ENCODE results near the gene FSCN2. TPM values are rescaled to one million over a fixed set of nuclear protein-coding genes. Genes with fewer than 3 reads are reported as not detected.

The FSCN2 gene
- total RNA-seq, 4 donors from 2014 or later: 9.7 to 20.7 (median 17.0) TPM

DNA sequence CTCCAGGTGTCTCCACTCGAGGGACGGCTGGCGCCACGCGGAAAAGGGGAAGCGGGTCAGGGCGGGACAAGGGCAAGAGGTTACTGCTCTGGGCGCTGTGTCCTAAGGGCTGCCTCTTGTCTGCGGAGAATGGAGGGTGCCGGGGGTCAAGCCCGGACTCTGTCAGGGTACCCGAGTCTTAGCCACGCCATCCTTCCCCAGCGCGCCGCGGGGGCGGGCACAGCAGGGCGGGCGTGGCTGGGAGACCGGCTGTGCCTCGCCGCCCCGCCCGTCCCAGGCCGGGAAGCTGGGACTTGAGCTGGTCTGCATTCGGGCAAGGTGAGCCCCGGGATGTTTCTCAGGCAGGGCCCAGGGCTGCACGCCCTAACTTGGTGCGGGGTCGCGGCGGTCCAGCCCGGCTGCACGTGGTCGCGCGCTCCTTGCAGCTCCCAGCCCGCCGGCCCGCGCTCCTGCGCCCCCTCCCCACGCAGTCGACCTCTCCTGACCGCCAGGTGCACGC lies 9.3 kb upstream of the FSCN2 start:
- Histone ChIP-seq H3K4me1 (peaks cover 52 to 79% of the 10 kb centered on the region in 2 donors), H3K36me3 (no peaks in the 10 kb centered on the region), H3K27ac (peak overlapping the region; percentile 83 to 90 (median 86)), H3K9me3 (no peaks in the 10 kb centered on the region), H3K4me3 (replicated peaks in 1 of 3) (peak overlapping the region; percentile 3 to 51 (median 35)), H3K27me3 (no peaks in the 10 kb centered on the region)
- intact Hi-C loops (cut with DNase I): no loop called here
- WGBS, 2 donors: 0 to 5% methylated on average over 1 to 4 of the region's 47 CpGs
- TF ChIP-seq POLR2A (IDR thresholded peaks at IDR 0.05): no peak
- TF ChIP-seq, protein P1, sequence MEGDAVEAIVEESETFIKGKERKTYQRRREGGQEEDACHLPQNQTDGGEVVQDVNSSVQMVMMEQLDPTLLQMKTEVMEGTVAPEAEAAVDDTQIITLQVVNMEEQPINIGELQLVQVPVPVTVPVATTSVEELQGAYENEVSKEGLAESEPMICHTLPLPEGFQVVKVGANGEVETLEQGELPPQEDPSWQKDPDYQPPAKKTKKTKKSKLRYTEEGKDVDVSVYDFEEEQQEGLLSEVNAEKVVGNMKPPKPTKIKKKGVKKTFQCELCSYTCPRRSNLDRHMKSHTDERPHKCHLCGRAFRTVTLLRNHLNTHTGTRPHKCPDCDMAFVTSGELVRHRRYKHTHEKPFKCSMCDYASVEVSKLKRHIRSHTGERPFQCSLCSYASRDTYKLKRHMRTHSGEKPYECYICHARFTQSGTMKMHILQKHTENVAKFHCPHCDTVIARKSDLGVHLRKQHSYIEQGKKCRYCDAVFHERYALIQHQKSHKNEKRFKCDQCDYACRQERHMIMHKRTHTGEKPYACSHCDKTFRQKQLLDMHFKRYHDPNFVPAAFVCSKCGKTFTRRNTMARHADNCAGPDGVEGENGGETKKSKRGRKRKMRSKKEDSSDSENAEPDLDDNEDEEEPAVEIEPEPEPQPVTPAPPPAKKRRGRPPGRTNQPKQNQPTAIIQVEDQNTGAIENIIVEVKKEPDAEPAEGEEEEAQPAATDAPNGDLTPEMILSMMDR (IDR thresholded peaks at IDR 0.05): no peak
- peak; percentile 72 to 73 for DNase-seq

DNA sequence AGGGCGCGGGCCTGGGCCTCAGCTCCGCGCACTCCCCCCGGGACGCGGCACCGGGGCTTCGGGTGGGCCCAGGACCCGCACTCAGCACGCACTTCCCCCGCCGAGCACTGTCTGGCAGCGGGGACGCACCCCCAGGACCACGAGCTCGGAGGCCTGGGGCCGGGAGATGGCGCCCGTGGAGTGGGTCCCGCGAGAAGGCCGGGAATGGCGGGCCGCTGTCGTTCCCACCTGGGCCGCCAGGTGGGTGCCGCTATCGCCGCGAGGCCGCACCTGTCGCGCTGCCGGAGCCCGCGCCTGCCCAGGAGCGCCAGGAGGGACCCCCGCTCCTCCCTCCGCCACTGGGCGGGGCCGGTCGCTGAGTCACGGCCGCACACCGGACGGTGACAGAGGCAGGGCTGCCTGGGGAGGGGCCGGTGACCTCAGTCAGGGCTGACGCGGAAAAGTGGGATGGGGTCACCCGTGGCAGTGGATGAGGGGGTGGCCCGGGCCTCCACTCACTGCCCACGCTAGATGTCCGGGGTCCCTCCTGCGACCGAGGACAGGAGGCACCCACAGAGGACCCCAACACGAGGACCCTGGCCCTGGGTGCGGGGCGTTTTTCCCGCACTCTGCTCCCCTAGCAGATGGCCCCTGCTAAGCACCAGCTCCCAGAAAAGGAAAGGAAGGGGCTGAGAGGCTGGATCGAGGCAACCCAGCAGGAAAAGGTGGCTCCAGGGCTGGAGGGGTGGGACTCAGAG lies 8.7 kb upstream of the FSCN2 start:
- peak overlapping the region; percentile 83 to 90 (median 86) for H3K27ac ChIP-seq
- H3K9me3 ChIP-seq: no peaks in the 10 kb centered on the region
- peak; percentile 19 to 77 for TF ChIP-seq POLR2A (IDR thresholded peaks at IDR 0.05)
- TF ChIP-seq, protein P1 (IDR thresholded peaks at IDR 0.05): peak; percentile 57 to 92 (median 83)
- peak overlapping the region; percentile 3 to 51 (median 35) for H3K4me3 ChIP-seq (replicated peaks in 1 of 3)
- no peaks in the 10 kb centered on the region for H3K36me3 ChIP-seq
- no peaks in the 10 kb centered on the region for H3K27me3 ChIP-seq
- peaks cover 52 to 83% of the 10 kb centered on the region in 2 donors for H3K4me1 ChIP-seq
- intact Hi-C loops (cut with DNase I): no loop called here
- DNase-seq: peak; percentile 89
- 0% methylated on average over 1 to 6 of the region's 61 CpGs for WGBS, 2 donors

DNA sequence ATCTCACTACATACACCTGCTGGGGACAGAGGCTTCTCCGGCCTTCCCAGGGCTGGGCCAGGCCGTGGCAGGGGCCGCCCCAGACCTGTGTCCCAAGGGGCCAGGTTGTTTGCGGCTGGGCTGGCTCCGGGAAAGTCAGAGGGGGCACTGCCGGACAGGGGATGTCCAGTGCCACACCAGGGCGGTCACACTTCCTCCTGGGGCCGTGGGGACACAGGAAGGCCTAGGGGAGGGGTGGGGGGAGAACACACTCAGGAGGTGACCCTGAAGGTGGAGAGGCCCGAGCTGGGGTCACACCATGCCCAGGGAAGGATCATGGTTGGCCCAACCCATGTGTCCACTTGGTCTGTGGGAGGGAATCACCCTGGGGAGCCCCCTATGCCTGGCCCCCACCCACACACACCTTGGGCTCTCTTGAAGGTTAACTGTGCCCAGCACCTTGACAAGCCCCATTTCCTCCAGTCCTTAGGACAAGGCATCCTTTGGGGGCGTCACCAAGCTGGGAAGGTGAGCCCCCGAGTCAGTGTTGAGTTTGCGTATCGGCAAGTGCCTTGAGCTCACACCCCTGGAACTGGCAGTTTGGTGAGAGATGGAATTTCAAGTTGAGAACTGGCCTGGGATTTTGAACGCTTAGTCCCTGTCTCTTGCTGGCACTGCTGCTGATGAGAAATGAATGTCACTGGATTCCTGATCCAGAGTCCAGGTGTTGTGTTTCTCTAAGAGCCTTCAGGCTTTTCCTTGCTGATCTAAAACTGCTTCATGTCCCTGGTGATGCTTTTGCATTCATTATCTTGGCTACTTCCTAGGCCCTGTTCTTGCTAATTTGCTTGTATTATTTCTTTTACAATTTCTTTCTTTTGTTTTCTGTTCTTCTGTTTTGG lies 7.9 kb upstream of the FSCN2 start:
- WGBS, 2 donors: 54 to 67% methylated on average over 3 to 14 of the region's 14 CpGs
- TF ChIP-seq, protein P1 (IDR thresholded peaks at IDR 0.05): no peak
- no peak for TF ChIP-seq POLR2A (IDR thresholded peaks at IDR 0.05)
- Histone ChIP-seq H3K4me1 (peaks cover 52 to 85% of the 10 kb centered on the region in 2 donors), H3K4me3 (replicated peaks in 1 of 3) (no peak overlapping the region), H3K36me3 (no peaks in the 10 kb centered on the region), H3K9me3 (no peaks in the 10 kb centered on the region), H3K27ac (peak overlapping the region; percentile 83 to 90 (median 86)), H3K27me3 (no peaks in the 10 kb centered on the region)
- peak in 1 of 2 donors; percentile 41 for DNase-seq
- intact Hi-C loops (cut with DNase I): no loop called here

DNA sequence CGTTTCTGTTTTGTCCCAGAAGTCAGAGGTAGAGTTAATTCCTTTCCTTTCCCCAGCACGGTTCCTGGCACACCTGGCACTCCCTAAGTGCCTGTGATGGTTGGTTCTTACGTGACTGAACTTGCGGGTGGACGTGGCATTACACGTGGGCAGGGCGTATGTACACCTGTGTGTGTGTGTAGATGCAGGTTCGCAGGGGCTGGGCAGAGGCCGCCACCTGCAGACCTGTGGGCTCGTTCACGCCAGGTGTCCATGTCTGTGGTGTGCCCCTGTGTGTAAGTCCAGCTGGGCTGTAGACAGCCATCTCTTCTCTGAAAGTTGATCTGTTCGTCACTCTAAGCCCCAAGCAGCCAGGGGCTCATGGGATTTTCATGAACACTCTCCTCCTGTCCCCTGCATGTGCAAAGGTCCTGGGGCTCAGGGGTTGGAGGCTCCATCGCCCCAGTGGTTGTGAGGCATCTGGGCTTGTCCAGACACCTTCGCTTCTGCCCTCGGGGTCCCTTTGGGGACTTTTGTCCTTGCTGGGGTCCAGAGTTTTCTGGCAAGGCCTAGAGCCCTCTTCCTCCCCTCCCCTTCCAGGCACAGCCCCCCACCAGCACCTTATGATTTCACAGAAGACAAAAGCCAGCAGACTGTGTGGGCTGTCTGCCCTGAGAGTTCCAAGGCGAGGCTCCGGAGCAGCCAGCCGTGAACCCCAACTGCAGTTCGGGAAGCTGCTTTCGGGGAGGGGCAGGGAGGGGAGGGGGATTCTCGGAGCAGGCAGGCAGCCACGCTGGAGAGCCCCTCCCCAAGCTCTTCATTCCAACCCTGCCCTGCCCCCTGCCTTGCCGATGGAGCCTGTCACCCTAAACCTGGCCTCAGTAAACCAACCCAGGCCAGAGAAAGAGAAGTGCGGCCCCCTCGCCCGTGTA lies 5.4 kb upstream of the FSCN2 start:
- peaks cover 66 to 84% of the 10 kb centered on the region in 2 donors for H3K4me1 ChIP-seq
- peak overlapping the region; percentile 78 to 93 (median 88) for H3K27ac ChIP-seq
- 50 to 57% methylated on average over 14 to 26 of the region's 26 CpGs for WGBS, 2 donors
- no peaks in the 10 kb centered on the region for H3K9me3 ChIP-seq
- TF ChIP-seq POLR2A (IDR thresholded peaks at IDR 0.05): peak in 1 of 2 donors; percentile 35
- TF ChIP-seq, protein P1 (IDR thresholded peaks at IDR 0.05): peak in 4 of 6 experiments; percentile 39 to 58 (median 48)
- H3K36me3 ChIP-seq: no peaks in the 10 kb centered on the region
- no peak overlapping the region for H3K4me3 ChIP-seq (replicated peaks in 1 of 3)
- peak; percentile 89 to 92 for DNase-seq
- intact Hi-C loops (cut with DNase I): no loop called here
- H3K27me3 ChIP-seq: no peaks in the 10 kb centered on the region
